Liver (tissue), 3 donors: ENCODE measurements around the gene CIC.

Source experiments
- CTCF ChIP-seq: fragments of 150-350 bp; IDR thresholded peaks from 2 replicates; pipeline ENCODE4 v1.5.1; 2017; ENCODE audit warnings: improper control_type of control experiment, low read depth, low read length; ENCODE audit not compliant: missing input control
- GABPA ChIP-seq, 2 donors: IDR thresholded peaks in 1 of 2; conservative IDR thresholded peaks in 1 of 2; 2 replicates each; pipeline ENCODE4 v1.6.1; 2016; ENCODE audit warnings: antibody characterized with exemption in 2 of 2, mild to moderate bottlenecking in 1 of 2, moderate library complexity in 1 of 2
- JUND ChIP-seq, 2 donors: IDR thresholded peaks; 2 replicates each; pipeline ENCODE4 v1.6.1; 2016; ENCODE audit warnings: antibody characterized with exemption in 2 of 2
- TAF1 ChIP-seq: conservative IDR thresholded peaks from 2 replicates; pipeline ENCODE4 v1.6.1; 2016; ENCODE audit warnings: antibody characterized with exemption, mild to moderate bottlenecking
- donor health status: healthy.
- donor health status: healthy.

- TF ChIP-seq TAF1 (no peak), CTCF (no peak), JUND (IDR thresholded peaks at IDR 0.05) (no peak), GABPA (IDR thresholded peaks at IDR 0.05 in 1 of 2, conservative IDR thresholded peaks at IDR 0.05 in 1 of 2) (no peak)
Measured at GRCh38 chr19:42284066-42284501, 15.0 kb downstream of the CIC start.
